NB4 (cell line): ENCODE data around the gene PJVK.
"Not testable (repeated sequence)": the region's sequence is repeated elsewhere in the genome, so short reads cannot be mapped to it uniquely, and the experiment has no call there.

Experiments
- DNase-seq: peaks from one replicate; pipeline ENCODE4 v3.0.0; 2010; ENCODE audit warnings: low read depth
- H3K4me3 ChIP-seq: one replicate; pipeline ENCODE4 v1.5.1; 2011; ENCODE audit warnings: mild to moderate bottlenecking, low read depth, low read length, moderate library complexity
- MYC ChIP-seq: IDR thresholded peaks from 2 replicates; pipeline ENCODE4 v1.6.1; 2011; ENCODE audit warnings: low read depth, low read length
- POLR2A ChIP-seq: IDR thresholded peaks from 2 replicates; pipeline ENCODE4 v1.6.1; 2011; ENCODE audit warnings: mild to moderate bottlenecking; ENCODE audit not compliant: insufficient read length; ENCODE audit errors: extremely low read depth
- TF ChIP-seq, protein P1 (sequence below): IDR thresholded peaks from one replicate; pipeline ENCODE4 v1.5.1; 2012; ENCODE audit warnings: low read depth, low read length
- TF ChIP-seq, protein P2 (sequence below): IDR thresholded peaks from 2 replicates; pipeline ENCODE4 v1.6.1; 2011; ENCODE audit warnings: low read depth, low read length

Gene PJVK

DNA sequence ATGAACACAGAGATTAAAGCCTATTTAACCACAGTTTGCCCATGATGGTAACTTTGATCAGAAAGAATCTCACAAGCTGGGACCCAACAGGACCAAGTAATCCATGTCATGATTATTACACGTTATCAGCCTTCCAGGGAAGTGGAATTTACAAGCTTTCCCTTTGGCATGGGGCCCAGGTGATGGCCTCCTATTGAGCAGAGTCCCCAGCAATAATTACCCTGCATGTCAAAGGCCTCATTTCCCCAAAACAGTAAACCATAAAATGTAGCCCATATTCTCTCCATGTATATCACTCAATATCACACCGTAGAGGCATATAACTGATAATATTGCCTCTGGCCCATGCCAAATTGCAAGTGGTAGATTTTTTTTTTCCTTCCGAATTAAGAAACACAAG, 39.1 kb upstream of the PJVK start:
- no peak for DNase-seq
- TF ChIP-seq, protein P1, sequence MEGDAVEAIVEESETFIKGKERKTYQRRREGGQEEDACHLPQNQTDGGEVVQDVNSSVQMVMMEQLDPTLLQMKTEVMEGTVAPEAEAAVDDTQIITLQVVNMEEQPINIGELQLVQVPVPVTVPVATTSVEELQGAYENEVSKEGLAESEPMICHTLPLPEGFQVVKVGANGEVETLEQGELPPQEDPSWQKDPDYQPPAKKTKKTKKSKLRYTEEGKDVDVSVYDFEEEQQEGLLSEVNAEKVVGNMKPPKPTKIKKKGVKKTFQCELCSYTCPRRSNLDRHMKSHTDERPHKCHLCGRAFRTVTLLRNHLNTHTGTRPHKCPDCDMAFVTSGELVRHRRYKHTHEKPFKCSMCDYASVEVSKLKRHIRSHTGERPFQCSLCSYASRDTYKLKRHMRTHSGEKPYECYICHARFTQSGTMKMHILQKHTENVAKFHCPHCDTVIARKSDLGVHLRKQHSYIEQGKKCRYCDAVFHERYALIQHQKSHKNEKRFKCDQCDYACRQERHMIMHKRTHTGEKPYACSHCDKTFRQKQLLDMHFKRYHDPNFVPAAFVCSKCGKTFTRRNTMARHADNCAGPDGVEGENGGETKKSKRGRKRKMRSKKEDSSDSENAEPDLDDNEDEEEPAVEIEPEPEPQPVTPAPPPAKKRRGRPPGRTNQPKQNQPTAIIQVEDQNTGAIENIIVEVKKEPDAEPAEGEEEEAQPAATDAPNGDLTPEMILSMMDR, result no peak
- TF ChIP-seq MYC (no peak), POLR2A (no peak)
- TF ChIP-seq, protein P2, sequence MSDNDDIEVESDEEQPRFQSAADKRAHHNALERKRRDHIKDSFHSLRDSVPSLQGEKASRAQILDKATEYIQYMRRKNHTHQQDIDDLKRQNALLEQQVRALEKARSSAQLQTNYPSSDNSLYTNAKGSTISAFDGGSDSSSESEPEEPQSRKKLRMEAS, result no peak
- no peak overlapping the region for H3K4me3 ChIP-seq

DNA sequence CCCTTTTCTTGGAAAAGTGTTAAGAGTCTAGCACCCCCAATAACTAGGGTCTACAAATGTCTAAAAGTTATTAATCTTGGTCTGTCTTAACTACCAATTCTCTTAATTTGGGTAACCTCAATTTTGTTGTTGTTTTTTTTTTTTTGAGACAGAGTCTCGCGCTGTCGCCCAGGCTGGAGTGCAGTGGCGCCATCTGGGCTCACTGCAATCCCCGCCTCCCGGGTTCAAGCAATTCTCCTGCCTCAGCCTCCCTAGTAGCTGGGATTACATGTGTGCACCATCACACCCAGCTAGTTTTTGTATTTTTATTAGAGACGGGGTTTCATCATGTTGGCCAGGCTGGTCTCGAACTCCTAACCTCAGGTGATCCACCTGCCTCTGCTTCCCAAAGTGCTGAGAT, 38.7 kb upstream of the PJVK start:
- DNase-seq, H3K4me3 ChIP-seq: not testable (repeated sequence)

DNA sequence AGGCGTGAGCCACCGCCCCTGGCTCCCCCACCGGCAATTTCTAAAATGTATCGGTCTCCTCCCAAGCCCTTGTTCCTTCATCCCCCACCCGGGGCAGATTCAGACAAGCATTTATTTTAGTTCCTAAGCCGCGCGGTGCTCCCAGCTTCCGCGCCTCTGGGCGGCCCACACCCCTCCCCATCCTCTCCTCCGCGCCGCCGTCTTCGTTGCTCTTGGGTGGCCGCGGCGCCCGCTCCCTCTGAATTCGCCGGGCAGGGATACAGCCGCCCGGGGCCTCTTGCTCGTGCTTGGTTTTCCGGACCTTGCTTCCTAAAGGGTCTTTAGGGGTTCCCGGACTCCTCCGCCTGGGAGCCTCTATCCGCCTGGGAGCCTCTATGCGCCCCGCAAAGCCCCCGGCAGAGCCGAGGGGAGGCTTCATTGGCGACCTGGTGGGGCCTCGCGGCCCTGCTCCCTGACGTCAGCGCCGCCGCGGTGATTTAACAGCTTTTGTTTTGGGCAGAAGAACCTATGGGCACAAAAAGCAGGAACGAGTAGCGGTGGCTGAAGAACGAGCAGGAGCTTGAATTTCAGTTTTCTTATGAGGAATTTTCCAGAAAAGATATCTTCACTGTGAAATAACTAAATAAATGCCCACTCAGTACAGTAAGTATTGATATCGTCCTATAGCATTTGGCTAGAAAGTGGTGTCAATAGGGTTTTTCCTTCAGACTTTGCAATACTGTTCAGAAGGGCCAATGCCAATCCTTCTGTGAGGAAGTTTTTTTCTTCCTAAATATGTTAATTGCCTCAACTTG, 37.5 kb upstream of the PJVK start:
- peak; percentile 92 for DNase-seq
- peak overlapping the region; percentile 93 for H3K4me3 ChIP-seq
- TF ChIP-seq POLR2A (peak; percentile 65), MYC (0 out of 2 replicates have a peak, but pooled peaks have one; percentile 33)
- TF ChIP-seq, protein P1, result no peak
- TF ChIP-seq, protein P2, result peak; percentile 41

DNA sequence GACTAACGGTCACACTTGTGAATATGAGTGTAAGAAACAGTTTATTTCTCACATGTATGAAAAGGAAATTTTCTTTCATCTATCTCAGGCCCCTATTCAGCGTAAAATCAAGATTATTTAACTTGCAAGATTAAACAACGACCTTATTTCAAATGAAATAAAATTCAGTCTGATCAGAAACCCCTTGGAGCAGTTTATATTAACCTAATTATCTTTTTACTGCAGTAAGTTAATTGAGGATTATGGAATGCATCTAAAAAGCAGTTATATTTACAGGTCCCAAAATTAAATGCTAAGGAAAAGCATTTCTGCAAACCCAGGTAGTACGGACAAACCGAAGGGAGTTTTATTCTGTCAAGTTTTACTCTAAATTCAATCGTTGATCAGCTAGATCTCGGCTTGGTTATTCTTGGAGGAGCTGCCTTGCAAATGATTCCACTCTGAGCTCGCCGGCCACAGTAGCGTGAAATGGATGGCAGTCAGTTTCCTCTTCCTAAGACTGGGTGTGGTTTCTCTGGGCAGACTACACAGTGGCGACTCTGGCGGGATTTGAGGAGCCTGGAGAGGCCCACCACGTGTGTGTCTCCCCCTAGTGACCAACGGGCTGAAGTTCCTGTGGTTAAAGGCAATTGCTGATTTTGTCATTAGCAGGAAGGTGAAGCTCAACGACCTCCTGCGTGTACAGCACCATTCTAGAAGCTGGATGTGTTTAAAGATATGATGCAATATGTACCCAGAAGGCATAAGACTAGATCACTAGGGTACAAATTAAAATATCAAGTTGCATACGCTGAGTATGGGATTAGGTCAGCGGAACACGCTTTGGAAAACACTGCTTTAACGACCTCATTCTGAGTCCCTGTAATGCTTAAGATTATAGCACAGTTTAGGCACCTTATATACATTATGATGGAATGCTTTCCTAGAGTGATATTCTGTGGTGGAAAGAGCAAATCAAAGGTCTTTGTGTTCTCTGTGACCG, 36.6 kb upstream of the PJVK start:
- peak overlapping the region; percentile 93 for H3K4me3 ChIP-seq
- TF ChIP-seq MYC, result 0 out of 2 replicates have a peak, but pooled peaks have one; percentile 71
- TF ChIP-seq, protein P2, result peak; percentile 94
- TF ChIP-seq, protein P1, result peak; percentile 91
- peak; percentile 75 for TF ChIP-seq POLR2A
- DNase-seq, result peak; percentile 99

DNA sequence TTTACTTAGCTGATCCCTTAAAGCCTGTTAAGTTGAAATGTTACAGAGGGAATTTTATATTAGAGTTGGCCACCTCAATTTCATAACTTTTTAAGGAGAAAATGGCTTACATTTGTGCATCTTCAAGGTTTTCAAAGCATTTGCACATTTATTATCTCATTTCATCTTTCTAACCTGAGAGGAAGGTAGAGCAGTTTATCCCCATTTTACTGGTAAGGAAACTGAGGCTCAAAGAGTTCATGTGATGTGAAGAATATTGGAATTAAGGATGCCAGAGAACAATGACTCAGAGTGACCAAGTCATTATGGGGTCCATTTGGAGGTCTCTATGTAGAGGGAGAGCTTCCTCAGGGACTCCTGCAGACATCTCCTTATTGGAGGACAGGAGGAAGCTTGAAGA, 35.2 kb upstream of the PJVK start:
- TF ChIP-seq MYC (no peak), POLR2A (no peak)
- TF ChIP-seq, protein P2, result no peak
- TF ChIP-seq, protein P1, result no peak
- no peak for DNase-seq
- peak overlapping the region; percentile 3 for H3K4me3 ChIP-seq

DNA sequence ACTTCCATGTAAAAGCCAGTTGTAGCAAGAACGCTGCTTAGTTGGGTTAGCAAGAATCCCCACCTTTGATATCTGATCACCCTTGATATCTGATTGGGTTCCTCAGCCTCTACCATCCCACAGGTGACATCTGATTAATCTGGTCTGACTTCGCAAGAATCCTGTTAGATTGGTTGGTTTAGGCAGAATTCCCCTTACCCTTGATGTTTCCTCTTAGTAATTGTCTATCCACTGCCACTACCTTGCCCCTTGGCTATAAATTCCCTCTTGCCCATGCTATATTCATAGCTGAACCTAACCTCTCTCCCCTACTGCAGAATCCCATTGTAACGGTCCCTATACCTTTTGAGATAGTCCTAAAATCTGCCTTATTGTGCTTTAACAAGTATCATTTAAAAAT, 33.3 kb upstream of the PJVK start:
- TF ChIP-seq POLR2A (no peak), MYC (no peak)
- TF ChIP-seq, protein P2, result no peak
- TF ChIP-seq, protein P1, result no peak
- H3K4me3 ChIP-seq, result no peak overlapping the region
- DNase-seq, result no peak
